ENCODE measurements around the gene ELMOD1.

DNA sequence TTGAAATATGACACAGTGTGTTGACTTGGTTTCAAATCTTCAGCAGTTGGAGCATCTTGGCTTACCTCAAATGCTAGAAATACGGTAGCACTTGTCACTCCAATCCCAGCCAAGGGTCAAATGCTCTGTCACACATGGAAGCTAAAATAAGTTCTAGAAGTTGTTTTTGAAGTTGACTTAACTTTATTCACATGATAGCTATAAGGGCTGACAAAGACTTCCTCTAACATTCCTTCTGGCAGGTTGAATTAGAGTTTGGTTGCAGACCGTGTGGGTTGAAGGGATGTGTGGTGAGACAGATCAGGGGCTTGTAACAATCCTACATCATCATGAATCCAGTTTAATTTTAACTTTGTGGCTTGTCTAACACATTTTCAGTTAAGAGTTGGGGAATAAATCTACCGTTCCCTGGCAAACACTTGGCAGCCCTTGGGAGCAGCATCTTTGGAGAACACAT, 116.3 kb downstream of the ELMOD1 start:
- TF ChIP-seq, protein P1, sequence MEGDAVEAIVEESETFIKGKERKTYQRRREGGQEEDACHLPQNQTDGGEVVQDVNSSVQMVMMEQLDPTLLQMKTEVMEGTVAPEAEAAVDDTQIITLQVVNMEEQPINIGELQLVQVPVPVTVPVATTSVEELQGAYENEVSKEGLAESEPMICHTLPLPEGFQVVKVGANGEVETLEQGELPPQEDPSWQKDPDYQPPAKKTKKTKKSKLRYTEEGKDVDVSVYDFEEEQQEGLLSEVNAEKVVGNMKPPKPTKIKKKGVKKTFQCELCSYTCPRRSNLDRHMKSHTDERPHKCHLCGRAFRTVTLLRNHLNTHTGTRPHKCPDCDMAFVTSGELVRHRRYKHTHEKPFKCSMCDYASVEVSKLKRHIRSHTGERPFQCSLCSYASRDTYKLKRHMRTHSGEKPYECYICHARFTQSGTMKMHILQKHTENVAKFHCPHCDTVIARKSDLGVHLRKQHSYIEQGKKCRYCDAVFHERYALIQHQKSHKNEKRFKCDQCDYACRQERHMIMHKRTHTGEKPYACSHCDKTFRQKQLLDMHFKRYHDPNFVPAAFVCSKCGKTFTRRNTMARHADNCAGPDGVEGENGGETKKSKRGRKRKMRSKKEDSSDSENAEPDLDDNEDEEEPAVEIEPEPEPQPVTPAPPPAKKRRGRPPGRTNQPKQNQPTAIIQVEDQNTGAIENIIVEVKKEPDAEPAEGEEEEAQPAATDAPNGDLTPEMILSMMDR (conservative IDR thresholded peaks at IDR 0.05; ENCODE audit: low read depth in 2 of 2): no peak
- no peak for TF ChIP-seq EZH2 (IDR thresholded peaks at IDR 0.05; ENCODE audit: low read depth, unreplicated experiment)

Measured in GM23338 (cell line).